GM19043 (cell line): Measurements from ENCODE around the gene CDK14.
"Not testable (repeated sequence)": the region's sequence is repeated elsewhere in the genome, so short reads cannot be mapped to it uniquely, and the experiment has no call there.

ENCODE experiments used
- ATAC-seq: cut with Tn5 transposase; IDR thresholded peaks from one replicate; pipeline ENCODE4 v1.9.1; 2021; ENCODE audit warnings: low read depth; ENCODE audit not compliant: unreplicated experiment

Gene CDK14

DNA sequence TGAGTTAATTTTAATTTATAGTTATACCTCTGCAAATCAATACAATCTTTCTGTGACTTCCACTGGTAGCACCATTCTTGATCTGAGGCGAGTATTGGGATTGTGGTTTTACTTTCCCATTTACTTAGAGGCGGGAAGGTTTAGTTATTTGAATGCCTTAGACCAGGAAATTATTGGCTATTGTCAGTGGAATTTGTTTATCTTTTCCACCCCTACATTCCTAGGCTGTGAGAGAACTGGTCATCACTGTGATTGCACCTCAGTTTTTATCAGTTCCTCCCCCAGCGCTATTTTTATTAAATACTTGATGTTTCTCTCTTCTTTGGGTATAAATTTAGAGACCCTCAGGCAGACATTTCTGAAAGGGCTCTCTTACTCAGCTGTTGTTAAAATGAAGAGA is 29.9 kb downstream of the CDK14 start:
- ATAC-seq, result no peak

DNA sequence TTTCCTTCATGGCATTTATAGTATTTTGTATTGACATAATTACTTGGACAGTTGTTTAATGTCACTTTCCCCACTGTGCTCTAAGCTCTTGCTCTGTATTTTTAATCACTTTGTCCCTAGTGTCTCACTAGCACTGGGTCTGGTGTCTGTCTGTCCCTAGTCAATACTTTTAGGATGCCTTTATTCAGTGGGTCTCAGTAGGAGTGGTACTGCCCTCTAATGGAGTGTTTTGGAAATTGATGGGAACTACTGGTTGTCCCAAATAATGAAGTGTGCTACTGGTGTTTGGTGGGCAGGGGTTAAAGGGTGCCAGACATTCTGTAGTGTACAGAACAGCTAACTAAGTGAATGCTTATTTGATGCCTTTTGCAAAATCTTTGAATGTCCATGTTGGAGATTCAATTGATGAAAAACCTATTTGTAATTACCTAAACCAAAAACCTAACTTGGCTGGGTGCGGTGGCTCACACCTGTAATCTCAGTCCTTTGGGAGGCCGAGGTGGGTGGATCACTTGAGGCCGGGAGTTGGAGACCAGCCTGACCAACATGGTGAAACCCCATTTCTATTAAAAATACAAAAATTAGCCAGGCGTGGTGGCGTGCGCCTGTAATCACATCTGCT is 33.3 kb downstream of the CDK14 start:
- ATAC-seq, result peak; percentile 71

DNA sequence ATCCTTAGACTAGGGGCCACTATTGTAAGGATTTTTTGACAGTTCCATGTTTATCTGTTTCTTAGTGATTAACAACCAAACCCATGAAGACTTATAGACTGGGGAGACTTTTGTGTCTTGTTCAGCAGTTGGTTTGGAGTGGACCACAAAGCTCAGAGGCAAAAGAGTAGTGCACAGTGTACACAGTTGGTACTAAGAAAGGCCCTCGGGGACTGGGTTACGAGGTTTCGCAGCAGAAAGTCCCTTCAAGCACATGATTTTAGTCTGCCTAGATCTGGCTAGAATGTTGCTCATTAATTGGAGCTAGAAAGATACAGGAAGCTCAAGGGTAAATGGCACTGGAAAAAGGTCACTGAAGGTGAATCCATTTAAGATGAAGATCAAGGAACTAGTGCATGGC is 35.4 kb downstream of the CDK14 start:
- ATAC-seq, result no peak

DNA sequence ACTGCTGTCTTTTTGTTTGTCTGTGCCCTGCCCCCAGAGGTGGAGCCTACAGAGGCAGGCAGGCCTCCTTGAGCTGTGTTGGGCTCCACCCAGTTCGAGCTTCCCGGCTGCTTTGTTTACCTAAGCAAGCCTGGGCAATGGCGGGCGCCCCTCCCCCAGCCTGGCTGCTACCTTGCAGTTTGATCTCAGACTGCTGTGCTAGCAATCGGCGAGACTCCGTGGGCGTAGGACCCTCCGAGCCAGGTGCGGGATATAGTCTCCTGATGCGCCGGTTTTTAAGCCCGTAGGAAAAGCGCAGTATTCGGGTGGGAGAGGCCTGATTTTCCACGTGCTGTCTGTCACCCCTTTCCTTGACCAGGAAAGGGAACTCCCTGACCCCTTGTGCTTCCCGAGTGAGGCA is 43.6 kb downstream of the CDK14 start:
- not testable (repeated sequence) for ATAC-seq

DNA sequence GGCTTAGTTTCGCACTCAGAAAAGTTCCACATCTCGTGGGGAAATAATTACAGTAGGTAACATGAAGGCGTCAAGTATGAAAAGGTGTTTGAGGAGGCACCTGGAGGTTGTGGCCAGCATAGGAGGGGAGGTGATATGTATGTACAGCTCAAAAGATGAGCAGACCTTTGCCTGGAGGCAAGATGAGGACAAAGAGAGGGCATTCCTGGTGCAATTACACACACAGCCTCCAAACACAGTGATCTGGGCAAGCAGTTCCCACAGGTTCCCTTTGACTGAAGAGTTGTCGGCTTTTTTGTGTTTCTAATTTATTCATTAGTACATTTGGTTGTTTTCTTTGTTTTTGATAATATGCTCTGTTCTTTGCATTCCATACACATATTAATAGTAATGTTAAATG is 46.9 kb downstream of the CDK14 start:
- no peak for ATAC-seq

GRCh38 chr7:90645784-90646183 is 49.7 kb downstream of the CDK14 start:
- peak; percentile 45 for ATAC-seq

DNA sequence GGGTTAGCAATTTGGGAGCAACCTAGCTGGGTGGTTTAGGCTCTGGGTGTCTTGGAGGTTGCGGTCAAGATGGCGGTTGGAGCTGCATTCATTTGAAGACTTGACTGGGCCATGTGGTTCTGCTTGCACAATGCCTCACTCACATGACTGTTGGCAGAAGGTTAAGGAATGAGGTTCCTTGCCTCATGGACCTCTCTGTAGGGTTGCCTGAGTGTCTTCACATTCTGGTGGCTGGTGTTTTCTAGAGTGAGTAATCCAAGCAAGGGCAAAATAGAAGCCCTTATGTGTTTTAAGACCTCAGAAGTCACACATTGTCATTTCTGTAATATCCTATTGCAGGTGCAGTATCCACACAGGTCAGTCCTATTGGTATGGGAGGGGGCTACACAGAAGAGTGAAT is 52.0 kb downstream of the CDK14 start:
- no peak for ATAC-seq

DNA sequence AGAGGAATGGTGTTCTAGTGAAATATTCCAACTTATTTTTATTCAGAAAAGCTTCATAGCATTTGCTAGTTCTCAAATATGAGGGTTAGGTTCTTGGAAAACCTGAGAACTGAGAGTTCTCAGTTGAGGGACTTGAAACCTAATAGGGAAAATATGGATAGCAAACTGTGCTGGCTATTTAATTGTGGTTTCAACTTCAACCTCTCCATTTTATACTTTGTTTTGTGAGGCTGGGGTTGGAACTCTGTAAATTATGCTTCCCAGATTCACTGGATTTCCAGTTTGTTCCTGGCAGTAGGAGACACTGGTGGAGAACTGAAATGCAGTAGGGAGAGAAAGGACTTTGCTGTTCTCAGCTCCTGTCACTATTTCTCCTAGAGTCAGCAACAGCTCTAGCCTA is 52.7 kb downstream of the CDK14 start:
- no peak for ATAC-seq

DNA sequence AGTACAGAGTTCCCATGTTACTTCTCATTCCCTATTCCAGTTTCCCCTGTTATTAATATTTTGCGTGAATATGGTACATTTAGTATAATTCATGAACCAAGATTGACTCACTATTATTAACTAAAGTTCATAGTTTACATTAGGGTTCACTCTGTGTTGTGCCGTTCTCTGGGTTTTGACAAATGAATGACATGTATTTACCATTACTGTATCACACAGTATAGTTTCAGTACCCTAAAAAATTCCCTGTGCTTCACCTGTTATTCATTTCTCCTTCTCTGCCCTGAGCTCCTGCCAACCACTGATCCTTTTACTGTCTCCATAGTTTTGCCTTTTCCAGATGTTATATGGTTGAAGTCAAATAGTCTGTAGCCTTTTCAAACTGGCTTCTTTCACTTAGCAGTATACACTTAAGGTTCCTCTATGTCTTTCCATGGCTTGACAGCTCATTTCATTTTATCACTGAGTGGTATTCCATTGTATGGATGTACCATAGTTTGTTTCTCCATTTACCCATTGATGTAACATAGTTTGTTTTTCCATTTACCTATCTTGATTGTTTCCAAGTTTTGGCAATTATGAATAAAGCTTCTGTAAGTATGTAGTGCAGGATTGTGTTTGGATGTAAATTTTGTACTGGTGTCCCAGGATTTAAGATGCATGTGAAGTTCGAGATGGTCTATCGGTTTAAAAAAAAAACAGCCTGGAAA is 58.8 kb downstream of the CDK14 start:
- no peak for ATAC-seq

- no peak for ATAC-seq
Observed at GRCh38 chr7:90655566-90655965, 59.4 kb downstream of the CDK14 start.

DNA sequence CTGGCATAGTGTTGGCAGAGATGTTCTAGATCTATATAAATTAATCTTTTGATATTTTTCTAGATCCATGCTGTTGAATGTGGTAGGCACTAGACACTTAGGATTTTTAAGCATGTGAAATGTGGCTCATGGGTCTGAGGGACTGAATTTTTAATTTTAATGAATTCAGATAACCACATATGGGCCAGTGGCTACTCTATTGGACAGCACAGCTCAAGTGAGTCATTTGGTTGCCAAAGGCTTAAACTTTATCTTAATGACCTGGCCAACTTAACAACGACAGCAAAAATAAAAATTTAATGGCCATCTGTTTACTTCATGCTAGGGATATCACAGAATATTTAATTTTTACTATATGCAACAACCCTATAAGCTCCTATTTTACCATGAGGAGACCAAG is 61.4 kb downstream of the CDK14 start:
- ATAC-seq, result no peak

GRCh38 chr7:90660100-90660499 is 64.0 kb downstream of the CDK14 start:
- ATAC-seq, result no peak

DNA sequence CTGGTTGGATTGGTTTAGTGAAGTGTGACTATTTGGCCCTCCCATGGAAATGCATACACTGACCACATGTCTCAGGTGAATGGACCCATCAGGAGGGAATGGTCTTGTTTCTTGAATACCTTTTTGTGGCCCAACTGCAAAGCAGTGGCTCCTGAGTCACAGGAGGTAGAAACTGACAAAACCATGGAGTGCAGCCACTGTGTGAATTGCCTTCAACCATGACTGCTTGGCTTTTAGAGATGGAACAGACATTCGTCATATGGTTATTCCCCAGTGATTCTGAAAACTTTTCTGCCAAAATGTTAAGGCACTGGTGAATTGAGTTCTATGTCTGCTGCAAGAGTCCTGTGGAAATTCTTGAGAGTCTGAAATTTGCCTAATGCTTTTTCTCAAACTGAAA is 64.7 kb downstream of the CDK14 start:
- peak; percentile 43 for ATAC-seq

DNA sequence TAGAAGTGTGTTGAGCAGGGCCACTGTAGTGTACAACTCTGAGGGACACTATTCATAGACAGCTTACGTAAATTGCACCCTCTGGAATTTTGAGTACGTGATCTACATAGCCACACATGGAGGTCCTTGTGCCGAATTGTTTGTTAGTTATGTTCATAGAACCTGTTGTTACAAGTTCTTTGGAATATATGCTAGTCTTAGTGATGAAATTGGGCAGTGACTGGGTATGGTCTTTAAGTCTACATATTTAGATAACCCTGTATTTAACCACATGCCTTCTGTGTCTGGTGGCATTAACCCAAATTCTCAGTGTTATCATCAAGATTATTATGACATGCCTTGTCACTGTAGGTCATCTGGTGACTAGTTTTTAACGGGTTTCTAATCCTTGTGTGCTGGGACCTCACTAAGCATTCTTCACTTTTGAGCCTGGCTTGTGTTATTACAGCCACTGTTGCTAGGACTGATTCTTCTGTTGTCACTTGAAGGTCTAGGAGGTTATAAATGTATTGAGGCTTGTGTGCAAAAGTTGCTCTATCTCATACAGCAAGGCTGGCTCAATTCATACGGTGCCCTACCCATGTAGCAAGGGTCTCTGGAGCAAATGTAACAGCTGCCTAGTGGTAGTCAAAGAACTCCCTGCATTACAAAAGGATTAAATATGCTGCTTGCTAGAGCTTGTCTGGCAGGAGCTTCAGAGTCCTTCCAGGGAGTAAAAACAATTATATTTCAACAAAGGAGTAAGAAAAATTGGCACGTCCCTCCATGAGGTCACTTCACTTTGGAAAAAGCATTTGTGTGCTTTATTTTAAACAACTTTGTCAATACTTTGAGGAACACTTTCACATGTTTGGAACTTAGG is 65.4 kb downstream of the CDK14 start:
- no peak for ATAC-seq

GRCh38 chr7:90663176-90663575 is 67.1 kb downstream of the CDK14 start:
- no peak for ATAC-seq

- no peak for ATAC-seq
Observed at GRCh38 chr7:90666186-90666585, 70.1 kb downstream of the CDK14 start.

GRCh38 chr7:90668992-90669391 is 72.9 kb downstream of the CDK14 start:
- ATAC-seq, result no peak

GRCh38 chr7:90669492-90669891 is 73.4 kb downstream of the CDK14 start:
- ATAC-seq, result no peak

DNA sequence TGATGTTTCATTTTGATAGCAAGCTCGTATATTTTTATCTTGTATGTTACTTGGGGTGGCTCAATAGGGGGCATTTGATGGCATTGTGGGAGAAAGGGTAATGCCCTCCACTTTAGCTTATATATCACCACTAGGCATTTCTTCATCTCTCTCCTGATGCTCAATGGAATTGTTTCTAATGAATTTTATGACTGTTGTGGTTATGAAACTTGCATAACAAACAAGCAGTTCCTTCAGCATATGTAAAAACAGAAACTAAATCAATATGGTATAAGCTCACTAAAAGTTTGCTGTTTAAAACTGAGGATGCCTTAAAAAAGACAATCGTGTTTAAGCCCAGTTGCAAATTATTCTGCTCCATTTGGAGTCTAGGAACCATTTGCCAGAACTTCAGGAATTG is 75.5 kb downstream of the CDK14 start:
- ATAC-seq, result no peak

- ATAC-seq, result no peak
Observed at GRCh38 chr7:90672210-90672609, 76.1 kb downstream of the CDK14 start.

DNA sequence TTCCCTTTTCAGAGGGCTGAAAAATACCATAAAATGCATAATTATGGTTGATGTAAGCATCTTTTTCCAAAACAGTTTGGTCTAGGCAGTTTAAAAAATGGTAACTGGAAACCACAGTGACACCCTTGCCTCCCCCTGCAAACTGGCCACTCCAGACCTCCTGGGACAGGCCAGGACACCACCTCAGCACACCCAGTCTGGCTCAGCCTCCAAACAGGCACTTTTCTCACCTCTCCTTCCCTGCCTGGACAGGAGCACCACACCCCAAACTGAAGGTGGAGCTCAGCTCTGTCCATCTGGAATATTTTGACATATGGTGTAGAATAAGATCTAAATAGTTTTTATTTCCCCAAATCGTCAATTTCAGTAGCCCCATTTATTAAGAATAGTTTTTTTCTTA is 78.5 kb downstream of the CDK14 start:
- ATAC-seq, result no peak

- ATAC-seq, result no peak
Observed at GRCh38 chr7:90675982-90676381, 79.9 kb downstream of the CDK14 start.
